ENCODE data around the gene ARHGAP24. TPM values are rescaled to one million over a fixed set of nuclear protein-coding genes. Genes with fewer than 3 reads are reported as not detected.

The ARHGAP24 gene
- total and polyA plus RNA-seq, 2 experiments from 2014 or later = 0.21 to 0.36 TPM

- Histone ChIP-seq H4K20me1 (replicated peaks; ENCODE audit: insufficient read depth) (no peaks in the 10 kb centered on the region), H3K27ac (ENCODE audit: low read depth) (no peak overlapping the region), H3F3A (replicated peaks; ENCODE audit: low read depth) (no peaks in the 10 kb centered on the region), H3K27me3 (ENCODE audit: insufficient read depth) (no peaks in the 10 kb centered on the region), H3K4me3 (no peak overlapping the region), H3K9me2 (ENCODE audit: insufficient read depth) (peaks cover 6% of the 10 kb centered on the region), H3K36me3 (ENCODE audit: insufficient read depth) (no peaks in the 10 kb centered on the region), H2AFZ (no peak overlapping the region), H3K4me1 (ENCODE audit: insufficient read depth) (peaks cover 20% of the 10 kb centered on the region), H3K4me2 (no peak overlapping the region), H3K79me2 (replicated peaks; ENCODE audit: insufficient read depth) (no peaks in the 10 kb centered on the region)
- ATAC-seq (no peak), DNase-seq (ENCODE audit: low spot score) (no peak)
- no peak overlapping the region for H3K27ac Mint-ChIP-seq
- H3K4me3 Mint-ChIP-seq = no peak overlapping the region
- no peaks in the 10 kb centered on the region for H3K36me3 Mint-ChIP-seq (ENCODE audit: low read depth)
- no peaks in the 10 kb centered on the region for H3K9me3 Mint-ChIP-seq
- H3K4me1 Mint-ChIP-seq = peaks cover 12% of the 10 kb centered on the region
- TF ChIP-seq EZH2 (IDR thresholded peaks at IDR 0.05; ENCODE audit: low read depth, unreplicated experiment) (no peak), CREB1 (CRISPR knock-in tag; IDR thresholded peaks at IDR 0.05; ENCODE audit: low read depth) (no peak), ZNF462 (CRISPR knock-in tag; IDR thresholded peaks at IDR 0.05) (no peak), NANOG (IDR thresholded peaks at IDR 0.05; ENCODE audit: borderline replicate concordance) (no peak), ZNF114 (CRISPR knock-in tag; IDR thresholded peaks at IDR 0.05) (no peak), STAT1 (IDR thresholded peaks at IDR 0.05; ENCODE audit: unreplicated experiment) (no peak), EZH2phosphoT487 (IDR thresholded peaks at IDR 0.05; ENCODE audit: unreplicated experiment) (no peak), ZNF331 (CRISPR knock-in tag; IDR thresholded peaks at IDR 0.05; ENCODE audit: low read depth) (no peak), POLR2AphosphoS5 (IDR thresholded peaks at IDR 0.05; ENCODE audit: low read depth) (no peak), JUNB (IDR thresholded peaks at IDR 0.05; ENCODE audit: unreplicated experiment) (no peak)
- TF ChIP-seq, protein P1, sequence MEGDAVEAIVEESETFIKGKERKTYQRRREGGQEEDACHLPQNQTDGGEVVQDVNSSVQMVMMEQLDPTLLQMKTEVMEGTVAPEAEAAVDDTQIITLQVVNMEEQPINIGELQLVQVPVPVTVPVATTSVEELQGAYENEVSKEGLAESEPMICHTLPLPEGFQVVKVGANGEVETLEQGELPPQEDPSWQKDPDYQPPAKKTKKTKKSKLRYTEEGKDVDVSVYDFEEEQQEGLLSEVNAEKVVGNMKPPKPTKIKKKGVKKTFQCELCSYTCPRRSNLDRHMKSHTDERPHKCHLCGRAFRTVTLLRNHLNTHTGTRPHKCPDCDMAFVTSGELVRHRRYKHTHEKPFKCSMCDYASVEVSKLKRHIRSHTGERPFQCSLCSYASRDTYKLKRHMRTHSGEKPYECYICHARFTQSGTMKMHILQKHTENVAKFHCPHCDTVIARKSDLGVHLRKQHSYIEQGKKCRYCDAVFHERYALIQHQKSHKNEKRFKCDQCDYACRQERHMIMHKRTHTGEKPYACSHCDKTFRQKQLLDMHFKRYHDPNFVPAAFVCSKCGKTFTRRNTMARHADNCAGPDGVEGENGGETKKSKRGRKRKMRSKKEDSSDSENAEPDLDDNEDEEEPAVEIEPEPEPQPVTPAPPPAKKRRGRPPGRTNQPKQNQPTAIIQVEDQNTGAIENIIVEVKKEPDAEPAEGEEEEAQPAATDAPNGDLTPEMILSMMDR (conservative IDR thresholded peaks at IDR 0.05; ENCODE audit: low read depth in 2 of 2) = no peak
- TF ChIP-seq, protein P2, sequence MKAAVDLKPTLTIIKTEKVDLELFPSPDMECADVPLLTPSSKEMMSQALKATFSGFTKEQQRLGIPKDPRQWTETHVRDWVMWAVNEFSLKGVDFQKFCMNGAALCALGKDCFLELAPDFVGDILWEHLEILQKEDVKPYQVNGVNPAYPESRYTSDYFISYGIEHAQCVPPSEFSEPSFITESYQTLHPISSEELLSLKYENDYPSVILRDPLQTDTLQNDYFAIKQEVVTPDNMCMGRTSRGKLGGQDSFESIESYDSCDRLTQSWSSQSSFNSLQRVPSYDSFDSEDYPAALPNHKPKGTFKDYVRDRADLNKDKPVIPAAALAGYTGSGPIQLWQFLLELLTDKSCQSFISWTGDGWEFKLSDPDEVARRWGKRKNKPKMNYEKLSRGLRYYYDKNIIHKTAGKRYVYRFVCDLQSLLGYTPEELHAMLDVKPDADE (IDR thresholded peaks at IDR 0.05) = no peak
- TF ChIP-seq, protein P3, sequence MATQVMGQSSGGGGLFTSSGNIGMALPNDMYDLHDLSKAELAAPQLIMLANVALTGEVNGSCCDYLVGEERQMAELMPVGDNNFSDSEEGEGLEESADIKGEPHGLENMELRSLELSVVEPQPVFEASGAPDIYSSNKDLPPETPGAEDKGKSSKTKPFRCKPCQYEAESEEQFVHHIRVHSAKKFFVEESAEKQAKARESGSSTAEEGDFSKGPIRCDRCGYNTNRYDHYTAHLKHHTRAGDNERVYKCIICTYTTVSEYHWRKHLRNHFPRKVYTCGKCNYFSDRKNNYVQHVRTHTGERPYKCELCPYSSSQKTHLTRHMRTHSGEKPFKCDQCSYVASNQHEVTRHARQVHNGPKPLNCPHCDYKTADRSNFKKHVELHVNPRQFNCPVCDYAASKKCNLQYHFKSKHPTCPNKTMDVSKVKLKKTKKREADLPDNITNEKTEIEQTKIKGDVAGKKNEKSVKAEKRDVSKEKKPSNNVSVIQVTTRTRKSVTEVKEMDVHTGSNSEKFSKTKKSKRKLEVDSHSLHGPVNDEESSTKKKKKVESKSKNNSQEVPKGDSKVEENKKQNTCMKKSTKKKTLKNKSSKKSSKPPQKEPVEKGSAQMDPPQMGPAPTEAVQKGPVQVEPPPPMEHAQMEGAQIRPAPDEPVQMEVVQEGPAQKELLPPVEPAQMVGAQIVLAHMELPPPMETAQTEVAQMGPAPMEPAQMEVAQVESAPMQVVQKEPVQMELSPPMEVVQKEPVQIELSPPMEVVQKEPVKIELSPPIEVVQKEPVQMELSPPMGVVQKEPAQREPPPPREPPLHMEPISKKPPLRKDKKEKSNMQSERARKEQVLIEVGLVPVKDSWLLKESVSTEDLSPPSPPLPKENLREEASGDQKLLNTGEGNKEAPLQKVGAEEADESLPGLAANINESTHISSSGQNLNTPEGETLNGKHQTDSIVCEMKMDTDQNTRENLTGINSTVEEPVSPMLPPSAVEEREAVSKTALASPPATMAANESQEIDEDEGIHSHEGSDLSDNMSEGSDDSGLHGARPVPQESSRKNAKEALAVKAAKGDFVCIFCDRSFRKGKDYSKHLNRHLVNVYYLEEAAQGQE (IDR thresholded peaks at IDR 0.05; ENCODE audit: unreplicated experiment) = no peak
- H3K27me3 Mint-ChIP-seq (ENCODE audit: insufficient read depth, low read depth, poor library complexity) = no peaks in the 10 kb centered on the region
These were observed 337.8 kb downstream of the ARHGAP24 start for GRCh38 chr4:85812776-85813175.
